B cell (primary cell): ENCODE results near the gene DDR2. TPM values are rescaled to one million over a fixed set of nuclear protein-coding genes. Genes with fewer than 3 reads are reported as not detected.

Experiments used
- ATAC-seq: fragments of 200-7000 bp; cut with Tn5 transposase; one replicate; pipeline ENCODE4 v1.10.0; 2021; ENCODE audit warnings: low read depth, mild to moderate bottlenecking, moderate number of reproducible peaks, moderate library complexity
- CTCF ChIA-PET: fragments of 350-600 bp; sonication (Branson Sonifier 250); formaldehyde crosslinking; loops from one replicate; lab custom pipeline; 2021; ENCODE audit warnings: antibody characterized with exemption, inconsistent platforms; lab: Charles Lee
- POLR2A ChIA-PET: fragments of 350-600 bp; sonication (Branson Sonifier 250); formaldehyde crosslinking; loops from one replicate; lab custom pipeline; 2021; ENCODE audit warnings: antibody characterized with exemption; lab: Charles Lee
- DNase-seq: peaks from one replicate; pipeline ENCODE4 v3.0.0; 2013
- H2AFZ ChIP-seq: 2 replicates; pipeline ENCODE4 v1.6.1; 2012; ENCODE audit warnings: mild to moderate bottlenecking, low read depth, low read length; ENCODE audit not compliant: insufficient read depth, poor library complexity, severe bottlenecking
- H3K27ac ChIP-seq, 2 donors: 1 replicate in 1 of 2; 2 replicates in 1 of 2; pipeline ENCODE4 v1.5.1; 2012 to 2013; ENCODE audit warnings: low read length in 2 of 2, mild to moderate bottlenecking in 2 of 2, moderate library complexity in 1 of 2
- H3K27me3 ChIP-seq, 4 experiments: fragments of 200-600 bp in 1 of 4; sonication (generic) in 1 of 4; replicated peaks in 1 of 4; 1 replicate in 2 of 4; 2 replicates in 2 of 4; pipeline versions ENCODE4 v1.6.1 to v1.7.0; 2013 to 2016; ENCODE audit warnings: low read length in 3 of 4, mild to moderate bottlenecking in 2 of 4, mixed read lengths in 1 of 4, moderate library complexity in 1 of 4; ENCODE audit not compliant: insufficient read depth in 4 of 4, control insufficient read depth in 3 of 4; ENCODE audit errors: control extremely low read depth in 1 of 4
- H3K36me3 ChIP-seq, 2 experiments: replicated peaks in 1 of 2; 1 replicate in 1 of 2; 2 replicates in 1 of 2; pipeline versions ENCODE4 v1.6.1 to v1.7.1; 2013; ENCODE audit warnings: low read length in 1 of 2; ENCODE audit not compliant: insufficient read depth in 2 of 2, control insufficient read depth in 1 of 2; ENCODE audit errors: control extremely low read depth in 1 of 2, extremely low read depth in 1 of 2
- H3K4me1 ChIP-seq, 2 donors: fragments of 200-600 bp in 1 of 2; sonication (generic) in 1 of 2; 1 replicate in 1 of 2; 2 replicates in 1 of 2; pipeline versions ENCODE4 v1.5.1 to v1.6.1; 2013 to 2017; ENCODE audit warnings: low read length in 2 of 2; ENCODE audit not compliant: control insufficient read depth in 2 of 2, insufficient read depth in 2 of 2
- H3K4me2 ChIP-seq: replicated peaks from 2 replicates; pipeline ENCODE3; 2012; ENCODE audit warnings: mild to moderate bottlenecking, low read depth, low read length; ENCODE audit not compliant: poor library complexity, severe bottlenecking
- H3K4me3 ChIP-seq, 5 experiments: fragments of 200-600 bp in 1 of 5; sonication (generic) in 1 of 5; 1 replicate in 3 of 5; 2 replicates in 2 of 5; pipeline versions ENCODE4 v1.5.1 to v1.7.0; 2011 to 2016; ENCODE audit warnings: low read length in 4 of 5, mild to moderate bottlenecking in 4 of 5, low read depth in 2 of 5, control low read depth in 1 of 5, moderate library complexity in 1 of 5; ENCODE audit not compliant: insufficient read depth in 1 of 5; ENCODE audit errors: control extremely low read depth in 1 of 5, extremely low read depth in 1 of 5
- H3K79me2 ChIP-seq: fragments of 200-600 bp; sonication (generic); one replicate; pipeline ENCODE4 v1.6.0; 2016; ENCODE audit warnings: low read length; ENCODE audit not compliant: control insufficient read depth, insufficient read depth
- H3K9ac ChIP-seq: fragments of 200-600 bp; sonication (generic); 2 replicates; pipeline ENCODE4 v1.6.1; 2017; ENCODE audit warnings: mild to moderate bottlenecking, low read length, moderate library complexity
- H3K9me3 ChIP-seq, 3 donors: one replicate each; pipeline versions ENCODE4 v1.6.1 to v1.7.1; 2013; ENCODE audit warnings: low read length in 2 of 3; ENCODE audit not compliant: control insufficient read depth in 2 of 3, insufficient read depth in 1 of 3; ENCODE audit errors: control extremely low read depth in 1 of 3
- H4K20me1 ChIP-seq: 2 replicates; pipeline ENCODE4 v1.6.0; 2012; ENCODE audit warnings: mild to moderate bottlenecking, low read length; ENCODE audit not compliant: insufficient read depth, control insufficient read depth, poor library complexity, severe bottlenecking
- H3K27ac Mint-ChIP-seq: one replicate; pipeline ENCODE4 v1.8.0; 2021; ENCODE audit warnings: mixed read lengths
- H3K27me3 Mint-ChIP-seq: one replicate; pipeline ENCODE4 v1.8.0; 2021; ENCODE audit warnings: mixed read lengths
- H3K4me1 Mint-ChIP-seq: one replicate; pipeline ENCODE4 v1.8.0; 2021; ENCODE audit warnings: mixed read lengths
- H3K4me3 Mint-ChIP-seq: one replicate; pipeline ENCODE4 v1.8.0; 2021; ENCODE audit warnings: mixed read lengths
- H3K9me3 Mint-ChIP-seq: one replicate; pipeline ENCODE4 v1.8.0; 2022; ENCODE audit warnings: mixed read lengths; ENCODE audit not compliant: insufficient read depth
- CTCF ChIP-seq: fragments of 200-600 bp; IDR thresholded peaks from one replicate; pipeline ENCODE4 v1.8.0; 2022; ENCODE audit warnings: antibody characterized with exemption, mild to moderate bottlenecking
- EZH2 ChIP-seq: IDR thresholded peaks from 2 replicates; pipeline ENCODE4 v1.6.1; 2012; ENCODE audit warnings: borderline replicate concordance, low read depth, mild to moderate bottlenecking, moderate library complexity, low read length; ENCODE audit not compliant: insufficient read depth, poor library complexity, severe bottlenecking
- WGBS: methylation state at CpG from one replicate; pipeline ENCODE4 v1.1.5; 2013; ENCODE audit warnings: missing lambda C conversion rate; ENCODE audit not compliant: insufficient coverage; 5-methylcytosine and 5-hydroxymethylcytosine counted together
- intact Hi-C: fragments of 100-400 bp; cut with micrococcal nuclease; formaldehyde crosslinking; loops from one replicate; pipeline ENCODE4 v1.10.0; 2022
- polyA plus RNA-seq: library from polyadenylated mRNA; depleted of rRNA; stranded (reverse); fragments of >200 nt; gene quantifications from 2 replicates; pipeline ENCODE4 v1.2.3, GENCODE V29; 2012
- total RNA-seq, 2 donors: library from RNA; stranded (reverse); fragments of 120-200 nt in 1 of 2; gene quantifications; 1 replicate in 1 of 2; 2 replicates in 1 of 2; pipeline versions ENCODE4 v1.2.3 to v1.2.4, GENCODE V29; 2013 to 2022

The DDR2 gene
- total and polyA plus RNA-seq, 2 donors (not counting 1 experiment from before 2014, with no cell fraction given), result 0.12 to 0.24 TPM

GRCh38 chr1:162702628-162703027 lies 70.4 kb downstream of the DDR2 start:
- Histone ChIP-seq H3K9ac (no peak overlapping the region), H2AFZ (no peak overlapping the region), H3K4me1 (no peaks in the 10 kb centered on the region), H3K27ac (no peak overlapping the region), H3K4me2 (no peak overlapping the region), H3K27me3 (peaks cover 0 to 5% (median 0%) of the 10 kb centered on the region in 4 experiments), H3K36me3 (no peaks in the 10 kb centered on the region), H4K20me1 (no peaks in the 10 kb centered on the region), H3K9me3 (no peaks in the 10 kb centered on the region), H3K79me2 (no peaks in the 10 kb centered on the region), H3K4me3 (no peak overlapping the region)
- ATAC-seq (no peak), DNase-seq (no peak)
- no peak overlapping the region for H3K4me3 Mint-ChIP-seq
- no peak overlapping the region for H3K27ac Mint-ChIP-seq
- ChIA-PET POLR2A (no interaction called here), CTCF (no interaction called here)
- no CpG with 5 or more reads among the region's 2 CpGs for WGBS
- TF ChIP-seq CTCF (no peak), EZH2 (no peak)
- no peaks in the 10 kb centered on the region for H3K4me1 Mint-ChIP-seq
- peaks cover 4% of the 10 kb centered on the region for H3K27me3 Mint-ChIP-seq
- intact Hi-C loops, result no loop called here
- no peaks in the 10 kb centered on the region for H3K9me3 Mint-ChIP-seq

- Histone ChIP-seq H4K20me1 (no peaks in the 10 kb centered on the region), H3K4me3 (no peak overlapping the region), H3K9ac (no peak overlapping the region), H3K9me3 (no peaks in the 10 kb centered on the region), H3K36me3 (no peaks in the 10 kb centered on the region), H3K27ac (no peak overlapping the region), H3K4me2 (no peak overlapping the region), H2AFZ (no peak overlapping the region), H3K4me1 (no peaks in the 10 kb centered on the region), H3K79me2 (no peaks in the 10 kb centered on the region), H3K27me3 (no peaks in the 10 kb centered on the region)
- 100% methylated on average over 1 of the region's 4 CpGs for WGBS
- TF ChIP-seq CTCF (no peak), EZH2 (no peak)
- DNase-seq, result no peak
- intact Hi-C loops, result no loop called here
- Mint-ChIP-seq H3K27me3 (no peaks in the 10 kb centered on the region), H3K27ac (no peak overlapping the region), H3K4me3 (no peak overlapping the region), H3K9me3 (no peaks in the 10 kb centered on the region), H3K4me1 (no peaks in the 10 kb centered on the region)
- POLR2A ChIA-PET, result no interaction called here
- CTCF ChIA-PET, result no interaction called here
- no peak for ATAC-seq
Measured at GRCh38 chr1:162703708-162704107, 71.4 kb downstream of the DDR2 start.
